NCI-H345 treated with DMSO at 0.1 percent for 48 hours (cell line): ENCODE results near the gene FBXO21.
A peak's percentile ranks its signal among the peaks of the same experiment; 100 is the strongest.
"Not testable (repeated sequence)": the region's sequence is repeated elsewhere in the genome, so short reads cannot be mapped to it uniquely, and the experiment has no call there.

Source experiments
- DNase-seq: peaks from one replicate; lab custom pipeline; 2025; ENCODE audit not compliant: unreplicated experiment; lab: John Stamatoyannopoulos, UW

FBXO21 gene

DNA sequence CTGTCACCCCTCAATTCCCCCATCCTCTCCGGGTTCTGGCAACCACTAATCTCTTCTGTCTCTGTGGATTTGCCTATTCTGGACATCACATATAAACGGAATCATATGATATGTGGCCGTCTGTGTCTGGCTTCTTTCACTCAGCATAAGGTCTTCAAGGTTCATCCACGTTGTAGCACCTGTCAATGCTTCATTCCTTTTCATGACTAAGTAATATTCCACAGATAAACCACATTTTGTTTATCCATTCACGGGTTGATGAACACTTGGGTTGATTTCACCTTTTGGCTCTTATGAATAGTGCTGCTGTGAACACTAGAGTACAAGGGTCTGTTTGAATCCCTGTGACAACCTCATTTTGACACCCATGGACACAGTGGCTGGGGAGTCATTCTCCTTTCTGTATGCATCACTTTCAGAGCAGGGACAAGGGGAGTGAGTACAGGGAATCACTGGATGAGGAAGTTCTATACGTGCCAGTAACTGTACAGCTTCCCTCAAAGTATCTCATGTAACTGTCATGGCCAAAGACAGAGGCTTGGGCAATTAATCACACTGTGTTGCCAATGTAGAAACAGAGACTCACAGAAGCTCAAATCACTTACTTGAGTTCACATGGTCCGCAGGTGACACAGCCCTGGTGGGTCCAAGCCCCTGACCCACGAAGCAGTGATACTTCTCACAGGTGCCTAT, 80.2 kb downstream of the FBXO21 start:
- no peak for DNase-seq

DNA sequence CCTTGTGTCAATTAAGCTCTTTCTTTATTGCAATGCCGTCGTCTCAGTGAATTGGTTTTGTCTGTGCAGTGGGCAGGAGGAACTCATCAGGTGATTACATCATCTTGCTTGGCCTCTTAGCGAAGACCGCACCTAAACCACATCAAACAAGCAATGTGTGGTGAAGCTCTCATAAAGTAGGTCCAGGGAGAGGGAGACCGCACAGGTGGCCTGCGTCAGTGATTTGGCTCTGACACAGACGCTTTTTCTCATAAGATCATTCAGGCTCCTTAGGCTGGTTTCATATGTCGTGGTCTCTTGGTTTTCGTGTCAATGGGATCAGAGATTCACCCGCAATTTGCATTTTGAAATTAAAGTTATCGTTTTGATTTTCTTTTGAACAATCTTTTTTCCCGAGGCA, 84.4 kb downstream of the FBXO21 start:
- DNase-seq, result no peak

- not testable (repeated sequence) for DNase-seq
Measured at GRCh38 chr12:117104003-117104402, 86.3 kb downstream of the FBXO21 start.

GRCh38 chr12:117102800-117103181, 87.5 kb downstream of the FBXO21 start:
- no peak for DNase-seq

- peak; percentile 74 for DNase-seq
Measured at GRCh38 chr12:117101953-117102799, 88.1 kb downstream of the FBXO21 start.

DNA sequence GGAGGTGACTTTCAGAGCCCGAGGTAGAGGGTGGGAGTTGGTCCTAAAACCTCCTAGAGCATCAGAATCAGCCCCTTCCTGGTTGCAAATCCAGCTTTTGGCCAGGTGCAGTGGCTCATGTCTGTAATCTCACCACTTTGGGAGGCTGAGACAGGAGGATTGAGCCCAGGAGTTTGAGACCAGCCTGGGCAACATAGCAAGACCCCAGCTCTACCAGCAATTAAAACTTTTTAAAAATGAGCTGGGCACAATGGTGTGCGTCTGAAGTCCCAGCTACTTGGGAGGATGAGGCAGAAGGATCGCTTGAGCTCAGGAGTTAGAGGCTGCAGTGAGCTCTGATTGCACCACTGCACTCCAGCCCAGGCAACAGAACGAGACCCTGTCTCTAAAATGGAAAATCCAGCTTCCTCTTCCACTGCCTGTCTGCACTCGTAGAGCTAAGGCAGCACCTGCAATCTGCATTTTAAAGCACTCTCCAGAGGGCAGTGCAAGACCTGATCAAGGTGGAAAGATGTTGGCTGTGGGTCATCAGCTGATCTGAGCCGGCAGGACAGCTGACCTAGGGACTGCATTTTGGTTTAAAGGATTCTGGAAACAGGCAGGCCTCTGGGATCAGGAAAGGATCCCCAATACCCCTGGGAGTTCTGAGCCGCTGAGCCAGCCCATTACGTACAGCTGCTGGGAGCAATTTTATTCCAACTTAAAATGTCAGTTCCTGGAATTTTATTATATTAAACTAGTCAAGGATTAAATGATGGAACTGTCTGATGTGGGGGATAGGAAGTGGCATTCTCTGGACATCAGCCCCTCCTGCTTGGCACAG, 89.2 kb downstream of the FBXO21 start:
- no peak for DNase-seq

DNA sequence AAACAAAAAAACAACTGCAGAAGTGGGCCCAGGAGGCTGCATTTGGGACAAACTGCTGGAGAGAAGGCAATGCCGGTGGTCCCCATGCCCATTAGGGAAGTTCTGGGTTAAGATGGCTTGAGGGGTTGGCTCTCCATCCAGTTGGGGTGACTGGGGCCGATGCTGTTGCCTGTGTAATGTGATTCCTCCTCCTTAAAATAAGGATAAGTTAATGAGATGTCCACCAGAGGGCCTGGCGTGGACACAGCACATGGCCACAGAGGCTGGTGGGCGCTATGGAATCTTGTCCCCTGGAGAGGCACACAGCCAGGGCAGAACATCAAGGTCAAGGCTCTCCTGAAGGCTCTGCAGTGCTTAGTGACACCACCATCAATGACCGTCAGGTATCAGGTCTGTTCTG, 90.0 kb downstream of the FBXO21 start:
- no peak for DNase-seq

DNA sequence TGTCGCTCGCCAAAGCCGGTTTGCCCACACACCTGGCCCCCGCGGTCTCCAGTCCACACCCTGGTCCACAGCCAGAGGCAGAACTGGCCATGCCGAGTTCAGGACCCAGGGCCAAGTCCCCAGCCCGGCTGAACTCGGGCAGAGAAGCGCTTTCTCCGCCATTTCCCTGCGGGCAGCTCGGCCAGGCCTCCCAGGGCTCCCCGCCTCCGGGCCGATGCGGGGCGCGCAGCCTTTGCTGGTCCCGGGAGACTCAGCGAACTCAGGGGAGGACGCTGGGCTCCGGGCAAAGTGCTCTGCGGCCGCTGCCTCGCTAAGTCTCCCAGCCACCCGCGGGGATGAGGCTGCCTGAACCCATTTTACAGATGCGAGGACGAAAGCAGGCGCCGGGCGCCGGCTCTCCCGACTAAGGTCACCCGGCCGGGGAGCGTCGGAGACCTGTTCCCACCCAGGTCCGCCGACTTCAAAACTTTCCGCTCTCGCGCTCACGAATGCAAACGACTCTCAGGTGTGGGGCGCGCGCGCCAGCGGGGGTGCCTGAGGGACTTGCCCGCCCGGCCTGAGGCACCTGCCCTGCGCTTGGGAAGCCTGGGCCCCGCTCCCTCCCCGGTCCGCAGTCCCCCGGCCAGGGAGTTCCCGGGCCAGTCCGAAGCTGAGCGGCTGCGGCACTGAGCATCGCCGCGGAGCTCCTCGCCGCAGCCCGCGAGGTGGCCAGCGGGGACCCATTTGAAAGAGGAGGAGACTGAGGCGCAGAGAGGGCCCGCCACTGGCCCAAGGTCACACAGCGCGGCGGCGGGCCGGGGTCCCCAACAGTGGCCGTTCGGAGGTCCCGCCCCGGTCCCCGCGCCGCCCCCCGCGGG, 91.7 kb downstream of the FBXO21 start:
- no peak for DNase-seq

GRCh38 chr12:117098024-117098360, 92.3 kb downstream of the FBXO21 start:
- DNase-seq, result no peak

DNA sequence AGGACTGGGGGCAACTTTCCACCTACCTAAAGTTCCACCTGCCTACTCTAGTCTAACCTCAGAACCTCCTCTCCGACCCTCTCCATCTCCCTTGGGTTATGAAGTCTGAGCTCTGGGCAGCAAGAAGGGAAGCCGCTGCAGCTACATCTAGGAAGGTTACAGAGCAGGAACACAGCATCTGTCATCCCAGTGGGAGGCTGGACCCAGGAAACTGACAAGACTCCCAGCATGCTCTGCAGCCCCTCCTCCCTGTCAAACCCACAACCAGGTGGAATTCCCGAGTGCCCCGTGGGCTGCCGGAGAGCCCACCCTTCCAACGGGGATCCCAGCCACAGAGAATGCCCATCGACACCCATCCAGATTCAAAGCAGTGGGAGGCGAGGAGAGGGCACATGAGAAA, 93.1 kb downstream of the FBXO21 start:
- peak; percentile 42 for DNase-seq

- no peak for DNase-seq
Measured at GRCh38 chr12:117096501-117097042, 93.7 kb downstream of the FBXO21 start.

DNA sequence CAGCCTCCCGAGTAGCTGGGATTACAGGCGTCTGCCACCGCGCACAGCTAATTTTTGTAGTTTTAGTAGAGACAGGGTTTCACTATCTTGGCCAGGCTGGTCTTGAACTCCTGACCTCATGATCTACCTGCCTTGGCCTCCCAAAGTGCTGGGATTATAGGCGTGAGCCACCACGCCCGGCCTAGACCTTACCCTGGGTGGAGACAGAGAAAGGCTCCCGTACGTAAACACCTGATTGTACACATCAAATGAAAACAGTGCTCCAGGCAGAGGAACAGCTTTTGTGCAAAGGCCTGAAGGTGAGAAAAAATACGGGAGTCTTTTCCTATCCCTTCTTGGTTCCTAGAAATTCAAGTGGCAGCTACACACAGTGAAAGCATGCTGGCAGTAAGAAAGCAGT, 95.1 kb downstream of the FBXO21 start:
- not testable (repeated sequence) for DNase-seq

GRCh38 chr12:117093918-117094630, 96.2 kb downstream of the FBXO21 start:
- peak; percentile 90 for DNase-seq

DNA sequence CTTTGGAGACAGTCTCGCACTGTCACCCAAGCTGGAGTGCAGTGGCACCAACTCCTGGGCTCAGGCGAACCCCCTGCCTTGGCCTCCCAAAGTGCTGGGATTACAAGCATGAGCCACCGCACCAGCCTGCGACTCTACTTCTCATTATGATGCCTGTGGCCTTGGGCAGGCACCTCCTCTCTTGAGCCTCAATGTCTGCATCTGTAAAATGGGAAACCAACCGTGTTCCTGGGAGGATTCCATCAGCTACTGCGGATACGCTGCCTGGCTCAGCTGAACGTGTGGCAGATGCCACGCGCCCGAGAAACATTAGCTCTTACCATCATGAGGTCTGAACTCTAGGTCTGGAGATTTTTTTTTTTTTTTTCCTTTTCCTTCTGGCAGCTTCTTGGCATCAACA, 96.8 kb downstream of the FBXO21 start:
- DNase-seq, result no peak

DNA sequence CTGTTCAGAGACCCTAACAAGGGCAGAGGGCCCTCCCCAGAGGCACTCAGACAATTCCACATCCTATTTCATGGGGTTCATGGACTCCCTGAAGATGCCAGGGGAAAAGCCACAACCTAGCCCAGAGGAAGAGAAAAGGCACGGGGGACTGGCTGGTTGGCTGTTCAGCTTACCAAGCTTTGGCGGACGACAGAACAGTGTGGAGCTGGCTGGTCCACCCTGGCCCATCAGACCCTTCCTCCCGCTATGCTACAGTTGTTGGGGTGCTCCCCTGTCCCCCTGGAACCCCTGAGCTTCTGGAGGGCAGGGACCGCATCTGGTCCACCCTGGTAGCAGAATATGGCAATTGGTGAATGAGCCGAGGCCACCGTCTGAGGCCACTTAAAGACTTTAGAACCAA, 97.4 kb downstream of the FBXO21 start:
- DNase-seq, result no peak

- DNase-seq, result no peak
Measured at GRCh38 chr12:117092511-117092780, 97.8 kb downstream of the FBXO21 start.
